GM21423 (cell line): ENCODE data around the gene FAM149A.

Experiments
- ATAC-seq: cut with Tn5 transposase; IDR thresholded peaks from one replicate; pipeline ENCODE4 v1.9.1; 2021; ENCODE audit warnings: mild to moderate bottlenecking, moderate library complexity; ENCODE audit not compliant: unreplicated experiment

FAM149A gene

GRCh38 chr4:186104890-186105646 lies 564 bp downstream of the FAM149A start:
- peak; percentile 32 for ATAC-seq

- ATAC-seq: no peak
Observed at GRCh38 chr4:186105647-186106321, 1.3 kb downstream of the FAM149A start.

GRCh38 chr4:186107947-186108346 lies 3.4 kb downstream of the FAM149A start:
- no peak for ATAC-seq

GRCh38 chr4:186108391-186108790 lies 3.9 kb downstream of the FAM149A start:
- ATAC-seq: no peak

GRCh38 chr4:186109245-186109644 lies 4.7 kb downstream of the FAM149A start:
- no peak for ATAC-seq

- ATAC-seq: no peak
Observed at GRCh38 chr4:186116697-186117096, 12.2 kb downstream of the FAM149A start.

- ATAC-seq: no peak
Observed at GRCh38 chr4:186118582-186118981, 14.1 kb downstream of the FAM149A start.

- ATAC-seq: no peak
Observed at GRCh38 chr4:186121057-186121456, 16.6 kb downstream of the FAM149A start.

GRCh38 chr4:186128842-186129241 lies 24.3 kb downstream of the FAM149A start:
- ATAC-seq: no peak

- no peak for ATAC-seq
Observed at GRCh38 chr4:186131935-186132334, 27.4 kb downstream of the FAM149A start.

GRCh38 chr4:186132577-186133242 lies 28.2 kb downstream of the FAM149A start:
- no peak for ATAC-seq

- ATAC-seq: peak; percentile 99
Observed at GRCh38 chr4:186134257-186134656, 29.8 kb downstream of the FAM149A start.

GRCh38 chr4:186134861-186135260 lies 30.4 kb downstream of the FAM149A start:
- no peak for ATAC-seq

GRCh38 chr4:186137196-186137794 lies 32.8 kb downstream of the FAM149A start:
- no peak for ATAC-seq

- peak; percentile 42 for ATAC-seq
Observed at GRCh38 chr4:186144198-186144945, 39.9 kb downstream of the FAM149A start.

- ATAC-seq: peak; percentile 32
Observed at GRCh38 chr4:186144946-186145569, 40.6 kb downstream of the FAM149A start.

GRCh38 chr4:186146458-186146857 lies 42.0 kb downstream of the FAM149A start:
- ATAC-seq: no peak

- peak; percentile 29 for ATAC-seq
Observed at GRCh38 chr4:186148336-186148975, 44.0 kb downstream of the FAM149A start.

GRCh38 chr4:186149872-186150271 lies 45.4 kb downstream of the FAM149A start:
- no peak for ATAC-seq

- ATAC-seq: no peak
Observed at GRCh38 chr4:186150926-186151325, 46.4 kb downstream of the FAM149A start.
